ENCODE data around the gene BIRC6. TPM values are rescaled to one million over a fixed set of nuclear protein-coding genes. Genes with fewer than 3 reads are reported as not detected.

Gene BIRC6
- total RNA-seq, 1 experiment from 2014 or later: 69.6 TPM

DNA sequence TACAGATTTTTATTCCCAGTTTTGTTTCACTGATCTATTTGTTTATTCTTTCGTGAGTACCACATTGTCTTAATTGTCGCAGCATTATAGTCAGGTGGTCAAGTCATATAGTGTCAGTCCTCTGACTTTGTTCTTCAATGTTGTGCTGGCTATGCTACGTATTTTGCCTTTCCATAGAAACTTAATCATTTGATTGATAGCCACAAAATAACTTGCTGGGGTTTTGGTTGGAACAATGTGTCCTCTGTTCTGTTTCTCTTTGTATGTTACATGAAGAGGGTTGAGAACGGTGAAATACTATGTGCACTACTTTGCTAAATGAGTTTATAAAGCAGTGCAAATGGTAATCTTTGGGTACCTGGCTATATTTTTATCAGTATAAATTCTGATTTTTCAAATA, 206.1 kb downstream of the BIRC6 start:
- Mint-ChIP-seq H3K4me1 (ENCODE audit: insufficient read depth, unreplicated experiment) (peaks cover 6% of the 10 kb centered on the region), H3K36me3 (ENCODE audit: insufficient read depth, unreplicated experiment) (peaks cover 16% of the 10 kb centered on the region), H3K4me3 (ENCODE audit: unreplicated experiment) (no peak overlapping the region), H3K27ac (ENCODE audit: low read depth, unreplicated experiment) (no peak overlapping the region), H3K27me3 (ENCODE audit: insufficient read depth, unreplicated experiment) (no peaks in the 10 kb centered on the region), H3K9me3 (ENCODE audit: unreplicated experiment) (no peaks in the 10 kb centered on the region)
- no peak for DNase-seq (ENCODE audit: unreplicated experiment)
- BruUV-seq (replicated peaks): no TSS peak
- ChIA-PET POLR2A (interaction anchor here (0.6 to 0.9 kb wide), 2 partner anchors 10 to 14 kb away, joined by 3 read pairs; no protein-coding TSS in a partner anchor), CTCF (no interaction called here)
- TF ChIP-seq, protein P1, sequence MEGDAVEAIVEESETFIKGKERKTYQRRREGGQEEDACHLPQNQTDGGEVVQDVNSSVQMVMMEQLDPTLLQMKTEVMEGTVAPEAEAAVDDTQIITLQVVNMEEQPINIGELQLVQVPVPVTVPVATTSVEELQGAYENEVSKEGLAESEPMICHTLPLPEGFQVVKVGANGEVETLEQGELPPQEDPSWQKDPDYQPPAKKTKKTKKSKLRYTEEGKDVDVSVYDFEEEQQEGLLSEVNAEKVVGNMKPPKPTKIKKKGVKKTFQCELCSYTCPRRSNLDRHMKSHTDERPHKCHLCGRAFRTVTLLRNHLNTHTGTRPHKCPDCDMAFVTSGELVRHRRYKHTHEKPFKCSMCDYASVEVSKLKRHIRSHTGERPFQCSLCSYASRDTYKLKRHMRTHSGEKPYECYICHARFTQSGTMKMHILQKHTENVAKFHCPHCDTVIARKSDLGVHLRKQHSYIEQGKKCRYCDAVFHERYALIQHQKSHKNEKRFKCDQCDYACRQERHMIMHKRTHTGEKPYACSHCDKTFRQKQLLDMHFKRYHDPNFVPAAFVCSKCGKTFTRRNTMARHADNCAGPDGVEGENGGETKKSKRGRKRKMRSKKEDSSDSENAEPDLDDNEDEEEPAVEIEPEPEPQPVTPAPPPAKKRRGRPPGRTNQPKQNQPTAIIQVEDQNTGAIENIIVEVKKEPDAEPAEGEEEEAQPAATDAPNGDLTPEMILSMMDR (IDR thresholded peaks at IDR 0.05; ENCODE audit: unreplicated experiment): no peak
- intact Hi-C loops (cut with micrococcal nuclease): no loop called here

DNA sequence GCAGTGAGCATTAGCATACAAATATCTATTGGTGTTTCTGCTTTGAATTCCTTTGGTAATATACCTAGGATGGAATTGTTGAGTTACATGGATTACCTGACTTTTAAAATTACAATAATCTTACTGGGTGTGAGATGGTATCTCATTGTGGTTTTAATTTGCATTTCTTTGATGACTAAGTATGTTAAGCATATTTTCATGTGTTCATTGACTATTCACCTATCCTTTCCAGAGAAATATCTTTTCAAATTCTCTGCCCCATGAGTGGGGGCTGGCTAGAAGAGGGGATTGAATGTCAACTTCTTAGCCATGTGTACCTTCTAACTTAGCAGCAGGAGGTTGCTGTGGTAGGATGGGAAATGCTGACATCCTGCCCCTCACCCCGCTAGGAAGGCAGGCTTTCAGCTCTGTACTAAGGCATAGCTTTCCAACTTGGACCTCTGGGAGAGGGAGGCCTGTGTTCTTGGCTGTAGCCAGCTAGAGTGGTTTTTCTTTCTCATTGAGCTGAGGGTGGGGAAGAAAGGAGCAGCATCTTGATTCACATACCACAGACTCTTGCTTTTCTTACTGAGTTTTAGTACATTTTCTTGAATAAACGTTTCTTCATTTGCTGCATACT, 207.7 kb downstream of the BIRC6 start:
- intact Hi-C loops (cut with micrococcal nuclease): no loop called here
- Mint-ChIP-seq H3K27ac (ENCODE audit: low read depth, unreplicated experiment) (no peak overlapping the region), H3K27me3 (ENCODE audit: insufficient read depth, unreplicated experiment) (no peaks in the 10 kb centered on the region), H3K4me3 (ENCODE audit: unreplicated experiment) (no peak overlapping the region), H3K9me3 (ENCODE audit: unreplicated experiment) (no peaks in the 10 kb centered on the region), H3K4me1 (ENCODE audit: insufficient read depth, unreplicated experiment) (peaks cover 6% of the 10 kb centered on the region), H3K36me3 (ENCODE audit: insufficient read depth, unreplicated experiment) (peaks cover 24% of the 10 kb centered on the region)
- POLR2A ChIA-PET: interaction anchor here (1.4 kb wide), 1 partner anchor 16 kb away, joined by 4 read pairs; no protein-coding TSS in a partner anchor
- BruUV-seq (replicated peaks): no TSS peak
- CTCF ChIA-PET: no interaction called here
- TF ChIP-seq, protein P1 (IDR thresholded peaks at IDR 0.05; ENCODE audit: unreplicated experiment): no peak
- DNase-seq (ENCODE audit: unreplicated experiment): no peak

DNA sequence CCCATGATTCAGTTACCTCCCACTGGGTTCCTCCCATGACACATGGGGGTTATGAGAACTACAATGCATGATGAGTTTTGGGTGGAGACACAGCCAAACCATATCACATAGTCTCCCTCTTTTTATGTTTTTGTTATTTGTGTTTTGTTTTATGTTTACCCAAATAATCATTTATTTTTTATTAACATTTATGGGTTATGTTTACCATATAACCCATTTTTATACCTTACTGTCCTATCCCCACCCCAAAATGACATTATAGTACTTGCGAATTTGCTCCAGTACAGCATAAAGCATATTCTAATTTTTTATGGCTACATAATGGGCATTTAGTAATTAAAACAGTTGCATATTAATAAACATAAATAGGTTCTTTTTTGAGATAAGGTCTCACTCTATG, 209.1 kb downstream of the BIRC6 start:
- Mint-ChIP-seq H3K27me3 (ENCODE audit: insufficient read depth, unreplicated experiment) (no peaks in the 10 kb centered on the region), H3K4me3 (ENCODE audit: unreplicated experiment) (no peak overlapping the region), H3K36me3 (ENCODE audit: insufficient read depth, unreplicated experiment) (peaks cover 27% of the 10 kb centered on the region), H3K4me1 (ENCODE audit: insufficient read depth, unreplicated experiment) (no peaks in the 10 kb centered on the region), H3K27ac (ENCODE audit: low read depth, unreplicated experiment) (no peak overlapping the region), H3K9me3 (ENCODE audit: unreplicated experiment) (no peaks in the 10 kb centered on the region)
- TF ChIP-seq, protein P1 (IDR thresholded peaks at IDR 0.05; ENCODE audit: unreplicated experiment): no peak
- ChIA-PET CTCF (no interaction called here), POLR2A (interaction anchor here (1.4 kb wide), 1 partner anchor 18 kb away, joined by 4 read pairs; no protein-coding TSS in a partner anchor)
- intact Hi-C loops (cut with micrococcal nuclease): no loop called here
- no peak for DNase-seq (ENCODE audit: unreplicated experiment)
- no TSS peak for BruUV-seq (replicated peaks)

DNA sequence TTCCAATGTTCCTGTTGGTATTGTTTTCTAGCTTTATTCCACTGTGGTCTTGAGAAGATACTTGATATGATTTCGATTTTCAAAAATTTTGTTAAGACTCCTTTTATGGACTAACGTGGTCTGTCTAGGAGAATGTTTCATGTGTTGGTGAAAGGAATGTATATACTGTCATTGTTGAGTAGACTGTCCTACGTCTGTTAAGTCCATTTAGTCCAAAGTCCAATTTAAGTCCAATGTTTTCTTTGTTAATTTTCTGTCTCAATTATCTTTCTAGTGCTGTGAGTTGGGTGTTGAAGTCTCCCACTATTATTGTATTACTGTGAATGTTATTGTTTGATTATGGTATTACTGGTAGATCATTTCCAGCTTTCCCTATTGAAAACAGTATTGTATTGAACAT, 215.2 kb downstream of the BIRC6 start:
- H3K4me3 Mint-ChIP-seq (ENCODE audit: unreplicated experiment): no peak overlapping the region
- H3K36me3 Mint-ChIP-seq (ENCODE audit: insufficient read depth, unreplicated experiment): peaks cover 42% of the 10 kb centered on the region
- BruUV-seq (replicated peaks): no TSS peak
- H3K27ac Mint-ChIP-seq (ENCODE audit: low read depth, unreplicated experiment): no peak overlapping the region
- TF ChIP-seq, protein P1 (IDR thresholded peaks at IDR 0.05; ENCODE audit: unreplicated experiment): no peak
- no peaks in the 10 kb centered on the region for H3K9me3 Mint-ChIP-seq (ENCODE audit: unreplicated experiment)
- intact Hi-C loops (cut with micrococcal nuclease): no loop called here
- no peaks in the 10 kb centered on the region for H3K4me1 Mint-ChIP-seq (ENCODE audit: insufficient read depth, unreplicated experiment)
- H3K27me3 Mint-ChIP-seq (ENCODE audit: insufficient read depth, unreplicated experiment): no peaks in the 10 kb centered on the region
- CTCF ChIA-PET: interaction anchor here (0.6 to 0.9 kb wide), 2 partner anchors 824 to 904 kb away, joined by 4 to 5 read pairs; no protein-coding TSS in a partner anchor
- DNase-seq (ENCODE audit: unreplicated experiment): no peak
- POLR2A ChIA-PET: interaction anchor here (0.6 to 0.8 kb wide), 2 partner anchors 35 to 67 kb away, joined by 3 read pairs; no protein-coding TSS in a partner anchor

Data from MCF 10A (cell line).